Activated CD8-positive, alpha-beta T cell treated with anti-CD3 and anti-CD28 coated beads for 36 hours (primary cell): ENCODE measurements around the gene OTOA. TPM values are rescaled to one million over a fixed set of nuclear protein-coding genes. Genes with fewer than 3 reads are reported as not detected.

Experiments used
- ATAC-seq: fragments of 200-7000 bp; cut with Tn5 transposase; one replicate; pipeline ENCODE4 v1.10.0; 2021; ENCODE audit warnings: mild to moderate bottlenecking, moderate library complexity
- CTCF ChIA-PET: fragments of 350-600 bp; sonication (Branson Sonifier 250); formaldehyde crosslinking; loops from one replicate; lab custom pipeline; 2021; ENCODE audit warnings: antibody characterized with exemption; lab: Charles Lee
- POLR2A ChIA-PET: fragments of 350-600 bp; sonication (Branson Sonifier 250); formaldehyde crosslinking; loops from one replicate; lab custom pipeline; 2021; ENCODE audit warnings: antibody characterized with exemption; lab: Charles Lee
- DNase-seq: peaks from one replicate; pipeline ENCODE4 v3.0.0-alpha.2; 2020
- H3K27ac Mint-ChIP-seq: one replicate; pipeline ENCODE4 v1.8.0; 2021; ENCODE audit warnings: mild to moderate bottlenecking, mixed read lengths
- H3K27me3 Mint-ChIP-seq: one replicate; pipeline ENCODE4 v1.8.0; 2021; ENCODE audit warnings: mixed read lengths
- H3K36me3 Mint-ChIP-seq: one replicate; pipeline ENCODE4 v1.8.0; 2021; ENCODE audit warnings: low read depth, mixed read lengths
- H3K4me1 Mint-ChIP-seq: one replicate; pipeline ENCODE4 v1.8.0; 2021; ENCODE audit warnings: low read depth, mixed read lengths
- H3K4me3 Mint-ChIP-seq: one replicate; pipeline ENCODE4 v1.8.0; 2021; ENCODE audit warnings: mild to moderate bottlenecking, moderate library complexity, mixed read lengths
- H3K9me3 Mint-ChIP-seq: one replicate; pipeline ENCODE4 v1.8.0; 2021; ENCODE audit warnings: mixed read lengths
- intact Hi-C: fragments of 100-400 bp; cut with micrococcal nuclease; formaldehyde crosslinking; loops from one replicate; pipeline ENCODE4 v1.10.0; 2022
- total RNA-seq, 2 experiments: library from RNA; stranded (reverse); gene quantifications; one replicate each; pipeline ENCODE4 v1.2.3, GENCODE V29; 2021
- TF ChIP-seq, protein P1 (sequence below): fragments of 200-600 bp; IDR thresholded peaks from one replicate; pipeline ENCODE4 v1.8.0; 2022; ENCODE audit warnings: antibody characterized with exemption, mild to moderate bottlenecking

OTOA gene
- total RNA-seq, 2 experiments from 2014 or later: 0.09 TPM; not detected in 1

DNA sequence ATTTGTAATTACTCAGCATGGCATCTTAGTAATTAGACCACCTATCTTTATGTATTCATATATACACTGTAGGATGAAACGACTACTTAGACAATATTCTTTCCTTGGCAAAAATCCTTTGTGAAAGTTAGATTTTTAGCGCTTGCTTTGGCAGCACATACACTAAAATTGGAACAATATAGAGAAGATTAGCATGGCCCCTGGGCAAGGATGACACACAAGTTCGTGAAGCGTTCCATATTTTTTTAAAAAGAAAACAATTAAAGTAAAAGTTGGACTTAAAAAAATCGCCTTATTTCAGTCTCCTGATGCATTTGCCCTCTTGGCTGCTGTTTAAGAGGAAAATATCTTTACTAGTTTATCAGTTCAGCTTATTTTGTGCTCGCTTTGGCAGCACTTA is 21.9 kb upstream of the OTOA start:
- H3K27ac Mint-ChIP-seq: no peak overlapping the region
- TF ChIP-seq, protein P1, sequence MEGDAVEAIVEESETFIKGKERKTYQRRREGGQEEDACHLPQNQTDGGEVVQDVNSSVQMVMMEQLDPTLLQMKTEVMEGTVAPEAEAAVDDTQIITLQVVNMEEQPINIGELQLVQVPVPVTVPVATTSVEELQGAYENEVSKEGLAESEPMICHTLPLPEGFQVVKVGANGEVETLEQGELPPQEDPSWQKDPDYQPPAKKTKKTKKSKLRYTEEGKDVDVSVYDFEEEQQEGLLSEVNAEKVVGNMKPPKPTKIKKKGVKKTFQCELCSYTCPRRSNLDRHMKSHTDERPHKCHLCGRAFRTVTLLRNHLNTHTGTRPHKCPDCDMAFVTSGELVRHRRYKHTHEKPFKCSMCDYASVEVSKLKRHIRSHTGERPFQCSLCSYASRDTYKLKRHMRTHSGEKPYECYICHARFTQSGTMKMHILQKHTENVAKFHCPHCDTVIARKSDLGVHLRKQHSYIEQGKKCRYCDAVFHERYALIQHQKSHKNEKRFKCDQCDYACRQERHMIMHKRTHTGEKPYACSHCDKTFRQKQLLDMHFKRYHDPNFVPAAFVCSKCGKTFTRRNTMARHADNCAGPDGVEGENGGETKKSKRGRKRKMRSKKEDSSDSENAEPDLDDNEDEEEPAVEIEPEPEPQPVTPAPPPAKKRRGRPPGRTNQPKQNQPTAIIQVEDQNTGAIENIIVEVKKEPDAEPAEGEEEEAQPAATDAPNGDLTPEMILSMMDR: no peak
- peaks cover 54% of the 10 kb centered on the region for H3K4me1 Mint-ChIP-seq
- intact Hi-C loops: no loop called here
- ChIA-PET POLR2A (interaction anchor here (1.6 kb wide), 1 partner anchor 33 kb away, joined by 4 read pairs; no protein-coding TSS in a partner anchor), CTCF (interaction anchor here (0.7 to 6.4 kb wide), 8 partner anchors 11 to 66 kb away, joined by 3 to 36 read pairs (median 6); partner anchors contain the start of genes IGSF6 and METTL9)
- H3K9me3 Mint-ChIP-seq: no peaks in the 10 kb centered on the region
- DNase-seq: no peak
- no peak for ATAC-seq
- no peak overlapping the region for H3K4me3 Mint-ChIP-seq
- H3K27me3 Mint-ChIP-seq: no peaks in the 10 kb centered on the region
- peaks cover under 1% of the 10 kb centered on the region for H3K36me3 Mint-ChIP-seq

DNA sequence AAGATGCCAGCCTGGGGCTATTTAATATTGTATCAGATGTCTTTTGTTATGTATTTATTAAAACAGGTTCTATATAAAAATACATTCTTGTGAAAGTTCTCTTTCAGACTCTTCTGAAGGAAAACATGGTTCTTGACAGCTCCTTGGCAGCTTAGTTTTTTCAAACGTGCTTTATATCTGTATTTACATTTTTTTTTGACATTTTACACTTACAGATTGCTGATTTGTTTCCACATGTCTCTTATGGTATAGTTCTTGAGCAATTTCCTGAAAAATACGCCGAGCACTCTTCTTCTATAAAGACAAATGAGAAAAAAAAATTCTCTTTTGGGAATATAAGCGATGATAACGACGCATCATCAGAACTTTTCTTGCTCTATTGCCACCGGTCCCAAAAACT is 20.9 kb upstream of the OTOA start:
- POLR2A ChIA-PET: interaction anchor here (1.5 kb wide), 1 partner anchor 37 kb away, joined by 6 read pairs; no protein-coding TSS in a partner anchor
- Mint-ChIP-seq H3K9me3 (no peaks in the 10 kb centered on the region), H3K27ac (no peak overlapping the region), H3K4me3 (no peak overlapping the region), H3K4me1 (peaks cover 53% of the 10 kb centered on the region), H3K36me3 (peaks cover 3% of the 10 kb centered on the region), H3K27me3 (no peaks in the 10 kb centered on the region)
- CTCF ChIA-PET: interaction anchor here (0.7 to 6.4 kb wide), 8 partner anchors 10 to 65 kb away, joined by 3 to 36 read pairs (median 6); partner anchors contain the start of gene IGSF6
- no peak for DNase-seq
- intact Hi-C loops: no loop called here
- ATAC-seq: no peak
- TF ChIP-seq, protein P1: no peak

DNA sequence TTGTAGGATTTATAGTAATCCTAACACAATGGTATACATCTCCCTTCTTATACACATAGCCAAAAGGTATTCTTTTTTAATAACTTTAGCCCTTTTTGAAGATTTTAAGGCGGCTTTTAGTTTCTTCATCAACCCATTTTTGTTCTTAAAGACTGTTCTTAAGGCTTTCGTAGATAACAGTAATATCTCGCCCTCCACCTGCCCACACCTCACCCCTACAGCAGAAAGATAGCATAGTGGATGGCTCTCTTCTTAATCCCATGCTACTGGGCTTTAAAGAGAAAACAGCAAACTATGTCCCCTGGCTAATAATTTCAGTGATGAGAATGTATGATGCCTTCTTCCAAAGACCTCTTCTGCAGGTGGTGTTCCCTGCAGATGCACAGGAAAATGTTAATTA is 20.0 kb upstream of the OTOA start:
- no peak for ATAC-seq

DNA sequence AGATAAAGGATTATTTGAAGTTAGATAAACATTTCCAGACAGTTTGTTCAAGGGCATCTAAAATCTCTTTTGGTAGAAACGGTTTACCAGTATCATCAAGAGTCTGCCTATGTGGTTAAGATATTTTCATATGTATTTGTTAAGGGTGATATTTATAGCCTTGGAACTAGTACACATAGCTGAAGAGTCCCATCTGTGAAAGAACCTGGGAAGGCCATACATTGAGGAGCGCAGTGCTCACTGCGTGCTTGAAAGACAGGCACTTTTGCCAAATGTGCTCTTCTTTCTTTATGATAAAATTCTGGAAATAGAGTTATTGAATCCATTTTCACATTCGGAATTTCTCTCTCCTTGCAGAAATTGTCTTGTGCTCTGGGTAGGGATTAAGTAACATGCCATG is 19.1 kb upstream of the OTOA start:
- intact Hi-C loops: loop anchor here (2.0 to 5.0 kb wide), 2 partner anchors 32 to 60 kb away; no protein-coding TSS in a partner anchor
- peaks cover 48% of the 10 kb centered on the region for H3K4me1 Mint-ChIP-seq
- POLR2A ChIA-PET: interaction anchor here (0.8 to 1.8 kb wide), 5 partner anchors 11 to 68 kb away, joined by 3 to 5 read pairs (median 3); no protein-coding TSS in a partner anchor

More for the DNA sequence above, 20.0 kb upstream of the OTOA start:
- ChIA-PET CTCF (interaction anchor here (0.9 to 2.9 kb wide), 4 partner anchors 14 to 62 kb away, joined by 3 to 33 read pairs (median 6); no protein-coding TSS in a partner anchor), POLR2A (interaction anchor here (0.8 to 1.5 kb wide), 3 partner anchors 38 to 69 kb away, joined by 3 to 6 read pairs (median 4); no protein-coding TSS in a partner anchor)
- no peaks in the 10 kb centered on the region for H3K27me3 Mint-ChIP-seq
- no peak overlapping the region for H3K4me3 Mint-ChIP-seq
- intact Hi-C loops: loop anchor here (2.0 kb wide), 1 partner anchor 59 kb away; no protein-coding TSS in a partner anchor
- H3K4me1 Mint-ChIP-seq: peaks cover 54% of the 10 kb centered on the region
- H3K9me3 Mint-ChIP-seq: no peaks in the 10 kb centered on the region
- peaks cover 3% of the 10 kb centered on the region for H3K36me3 Mint-ChIP-seq
- TF ChIP-seq, protein P1: no peak
- H3K27ac Mint-ChIP-seq: no peak overlapping the region
- no peak for DNase-seq

More for the DNA sequence above, 19.1 kb upstream of the OTOA start:
- Mint-ChIP-seq H3K27me3 (no peaks in the 10 kb centered on the region), H3K4me3 (peak overlapping the region; percentile 74), H3K36me3 (peaks cover 3% of the 10 kb centered on the region), H3K27ac (peak overlapping the region; percentile 93), H3K9me3 (no peaks in the 10 kb centered on the region)
- ATAC-seq: no peak
- CTCF ChIA-PET: interaction anchor here (0.9 to 2.9 kb wide), 9 partner anchors 13 to 356 kb away, joined by 3 to 33 read pairs (median 5); partner anchors contain the start of gene PDZD9
- no peak for DNase-seq
- TF ChIP-seq, protein P1: no peak
